Sigmoid colon (tissue), 7 donors: ENCODE data around the gene CAPN15. TPM values are rescaled to one million over a fixed set of nuclear protein-coding genes. Genes with fewer than 3 reads are reported as not detected.

Experiments
- DNase-seq: peaks from one replicate; pipeline ENCODE4 v3.0.0-alpha.2; 2019
- H3K27ac ChIP-seq, 4 donors: fragments of 200-600 bp; sonication (generic); one replicate each; pipeline ENCODE4 v1.5.1; 2016 to 2019; ENCODE audit warnings: mild to moderate bottlenecking in 1 of 4
- H3K27me3 ChIP-seq, 3 donors: fragments of 200-600 bp; sonication (generic); one replicate each; pipeline ENCODE4 v1.5.1; 2019; ENCODE audit warnings: mild to moderate bottlenecking in 1 of 3
- H3K36me3 ChIP-seq, 4 donors: fragments of 200-600 bp; sonication (generic); one replicate each; pipeline ENCODE4 v1.5.1; 2016 to 2019
- H3K4me1 ChIP-seq, 4 donors: fragments of 200-600 bp; sonication (generic); one replicate each; pipeline ENCODE4 v1.5.1; 2017 to 2019
- H3K4me3 ChIP-seq, 4 donors: fragments of 200-600 bp; sonication (generic); one replicate each; pipeline ENCODE4 v1.5.1; 2017 to 2019; ENCODE audit warnings: mild to moderate bottlenecking in 2 of 4, moderate library complexity in 1 of 4
- H3K9me3 ChIP-seq, 4 donors: fragments of 200-600 bp in 3 of 4; sonication (generic) in 3 of 4; one replicate each; pipeline versions ENCODE4 v1.5.1 to v1.6.1; 2013 to 2019
- EP300 ChIP-seq, 4 donors: sonication (generic); formaldehyde crosslinking; IDR thresholded peaks; one replicate each; pipeline ENCODE4 v1.6.1; 2017; ENCODE audit warnings: antibody characterized with exemption in 4 of 4
- POLR2A ChIP-seq, 2 donors: fragments of 450-650 bp; IDR thresholded peaks; one replicate each; pipeline ENCODE4 v1.6.1; 2016; ENCODE audit warnings: antibody characterized with exemption in 2 of 2, mild to moderate bottlenecking in 2 of 2, moderate library complexity in 2 of 2
- POLR2AphosphoS5 ChIP-seq, 4 donors: sonication (generic); formaldehyde crosslinking; IDR thresholded peaks; one replicate each; pipeline ENCODE4 v1.6.1; 2017; ENCODE audit warnings: antibody characterized with exemption in 4 of 4
- WGBS, 2 donors: extraction: QIAGEN DNeasy Blood & Tissue Kit; methylation state at CpG; one replicate each; pipeline ENCODE4 v1.1.7; 2013; 5-methylcytosine and 5-hydroxymethylcytosine counted together
- intact Hi-C: fragments of 100-400 bp; cut with DNase I; formaldehyde crosslinking; loops from one replicate; pipeline ENCODE4 v1.15.1; 2023
- polyA plus RNA-seq, 3 donors: library from polyadenylated mRNA; stranded (reverse); fragments of 200-250 nt; gene quantifications; one replicate each; pipeline ENCODE4 v1.2.3, GENCODE V29; 2013
- total RNA-seq, 4 donors: library from RNA; depleted of rRNA; stranded (reverse); fragments of >200 nt; gene quantifications; one replicate each; pipeline ENCODE4 v1.1.0, GENCODE V29; 2016
- TF ChIP-seq, protein P1 (sequence below), 4 experiments: fragments of 450-650 bp in 3 of 4; fragments of 200-600 bp in 1 of 4; IDR thresholded peaks; one replicate each; pipeline ENCODE4 v1.5.1; 2016 to 2019; ENCODE audit warnings: antibody characterized with exemption in 4 of 4, mild to moderate bottlenecking in 3 of 4, moderate library complexity in 2 of 4
- donor health status: healthy with polysubstance abuse.
- donor health status: Bipolar disorder and iron deficiency.
- donor health status: healthy.

Gene CAPN15
- total and polyA plus RNA-seq, 7 donors = 10.3 to 85.8 (median 24.4) TPM

DNA sequence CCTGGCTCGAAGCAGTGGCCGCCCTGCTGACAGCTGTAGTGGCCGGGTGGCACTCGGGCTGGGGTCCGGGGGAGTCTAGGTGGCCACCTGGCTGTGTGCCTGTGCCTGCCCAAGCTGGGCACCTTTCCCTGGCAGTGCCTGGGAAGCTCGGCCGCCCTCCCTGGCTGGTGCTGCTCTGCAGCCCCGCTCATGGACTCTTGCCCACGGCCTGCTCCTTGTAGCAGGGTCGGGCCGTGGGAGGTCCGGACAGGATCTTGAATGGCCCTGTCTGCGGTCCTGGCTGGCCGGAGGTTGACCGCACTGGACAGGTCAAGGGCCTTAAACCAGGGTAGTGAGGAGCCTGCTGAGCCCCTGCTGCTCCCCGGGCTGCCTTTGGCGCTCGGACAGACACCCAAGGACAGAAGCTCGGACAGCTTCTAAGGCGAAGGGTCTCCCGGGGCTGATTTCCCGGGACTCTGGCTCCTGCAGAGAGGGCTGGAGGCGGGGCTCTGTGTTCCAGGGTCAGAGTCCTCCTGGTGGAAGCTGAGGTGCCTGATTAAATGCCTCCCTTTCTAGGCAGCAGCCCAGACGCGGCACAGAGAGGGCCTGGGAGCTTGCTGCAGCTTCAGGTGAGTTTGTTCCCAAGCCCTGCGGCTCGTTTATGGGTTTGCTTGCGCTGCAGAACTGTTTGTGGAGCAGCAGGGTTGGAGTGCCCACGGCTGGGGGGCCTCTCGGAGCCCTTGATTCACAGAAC is 6.0 kb downstream of the CAPN15 start:
- no peak for DNase-seq
- no peak overlapping the region for H3K4me3 ChIP-seq
- peaks cover 0 to 25% (median 22%) of the 10 kb centered on the region in 4 donors for H3K4me1 ChIP-seq
- intact Hi-C loops = no loop called here
- peak overlapping the region in 1 of 4 donors; percentile 9 for H3K27ac ChIP-seq
- WGBS, 2 donors = 20 to 72% methylated on average over 30 of the region's 30 CpGs
- no peaks in the 10 kb centered on the region for H3K9me3 ChIP-seq
- H3K36me3 ChIP-seq = peaks cover 0 to 31% (median 2%) of the 10 kb centered on the region in 4 donors
- TF ChIP-seq POLR2A (IDR thresholded peaks at IDR 0.05) (peak in 1 of 2 donors; percentile 28), EP300 (IDR thresholded peaks at IDR 0.05) (no peak)
- no peaks in the 10 kb centered on the region for H3K27me3 ChIP-seq

DNA sequence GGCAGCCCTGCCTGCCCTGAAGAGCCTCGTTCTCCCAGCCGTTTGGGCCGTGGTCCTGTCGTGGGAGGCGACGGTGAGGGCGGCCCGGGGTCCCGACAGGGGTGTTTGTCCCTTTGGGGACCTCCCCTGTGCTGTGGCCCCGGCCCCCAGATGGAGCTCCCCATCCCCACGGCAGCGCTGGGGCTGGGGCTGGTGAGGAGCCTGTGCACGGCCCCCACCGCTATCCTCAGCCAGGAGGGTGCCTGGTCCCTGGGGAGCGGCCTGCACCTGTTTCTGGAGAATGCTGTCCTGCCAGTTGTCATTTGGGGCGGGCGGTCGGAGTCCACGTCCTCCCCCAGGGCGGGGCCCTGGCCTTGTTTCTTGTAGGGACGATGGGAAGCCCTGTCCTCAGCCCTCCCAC is 6.6 kb downstream of the CAPN15 start:
- Histone ChIP-seq H3K27me3 (no peaks in the 10 kb centered on the region), H3K4me1 (peaks cover 0 to 19% (median 16%) of the 10 kb centered on the region in 4 donors)

DNA sequence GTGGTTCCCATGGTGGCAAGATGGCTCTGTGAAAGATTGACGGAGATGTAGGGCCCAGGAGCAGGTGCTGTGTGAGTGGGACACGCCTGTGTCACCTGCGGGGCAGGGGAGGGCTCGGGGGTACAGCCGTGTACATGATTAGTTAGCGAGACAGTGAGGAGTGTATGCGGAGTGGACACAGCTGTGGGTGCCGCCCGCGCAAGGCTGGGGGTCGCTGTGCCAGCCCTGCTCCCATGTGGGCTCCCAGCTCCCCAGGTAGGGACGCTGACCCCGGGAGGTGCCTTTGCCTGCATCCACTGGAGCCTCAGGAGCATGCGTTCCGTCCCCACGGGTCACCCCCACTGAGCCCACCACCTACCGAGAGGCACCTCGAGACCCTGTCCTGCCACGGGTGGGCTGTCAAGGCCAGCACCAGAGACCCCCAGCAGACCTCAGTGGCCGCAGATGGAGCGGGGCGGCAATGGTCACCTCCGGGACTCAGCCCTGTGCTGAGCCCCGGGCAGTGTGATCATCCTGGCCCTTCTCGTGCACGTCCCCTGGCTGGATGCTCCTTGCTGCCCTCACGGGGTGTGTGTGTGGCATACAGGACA is 7.4 kb downstream of the CAPN15 start:
- DNase-seq = no peak
- 41 to 84% methylated on average over 27 of the region's 27 CpGs for WGBS, 2 donors
- no peaks in the 10 kb centered on the region for H3K9me3 ChIP-seq
- intact Hi-C loops = no loop called here
- no peak overlapping the region for H3K4me3 ChIP-seq
- H3K4me1 ChIP-seq = peaks cover 0 to 11% (median 8%) of the 10 kb centered on the region in 4 donors
- peak overlapping the region in 1 of 4 donors; percentile 9 for H3K27ac ChIP-seq
- H3K36me3 ChIP-seq = peaks cover 0 to 31% (median 2%) of the 10 kb centered on the region in 4 donors
- TF ChIP-seq EP300 (IDR thresholded peaks at IDR 0.05) (no peak), POLR2AphosphoS5 (IDR thresholded peaks at IDR 0.05) (no peak), POLR2A (IDR thresholded peaks at IDR 0.05) (no peak)
- TF ChIP-seq, protein P1, sequence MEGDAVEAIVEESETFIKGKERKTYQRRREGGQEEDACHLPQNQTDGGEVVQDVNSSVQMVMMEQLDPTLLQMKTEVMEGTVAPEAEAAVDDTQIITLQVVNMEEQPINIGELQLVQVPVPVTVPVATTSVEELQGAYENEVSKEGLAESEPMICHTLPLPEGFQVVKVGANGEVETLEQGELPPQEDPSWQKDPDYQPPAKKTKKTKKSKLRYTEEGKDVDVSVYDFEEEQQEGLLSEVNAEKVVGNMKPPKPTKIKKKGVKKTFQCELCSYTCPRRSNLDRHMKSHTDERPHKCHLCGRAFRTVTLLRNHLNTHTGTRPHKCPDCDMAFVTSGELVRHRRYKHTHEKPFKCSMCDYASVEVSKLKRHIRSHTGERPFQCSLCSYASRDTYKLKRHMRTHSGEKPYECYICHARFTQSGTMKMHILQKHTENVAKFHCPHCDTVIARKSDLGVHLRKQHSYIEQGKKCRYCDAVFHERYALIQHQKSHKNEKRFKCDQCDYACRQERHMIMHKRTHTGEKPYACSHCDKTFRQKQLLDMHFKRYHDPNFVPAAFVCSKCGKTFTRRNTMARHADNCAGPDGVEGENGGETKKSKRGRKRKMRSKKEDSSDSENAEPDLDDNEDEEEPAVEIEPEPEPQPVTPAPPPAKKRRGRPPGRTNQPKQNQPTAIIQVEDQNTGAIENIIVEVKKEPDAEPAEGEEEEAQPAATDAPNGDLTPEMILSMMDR (IDR thresholded peaks at IDR 0.05) = no peak
- H3K27me3 ChIP-seq = no peaks in the 10 kb centered on the region

More for the DNA sequence above, 6.6 kb downstream of the CAPN15 start:
- H3K36me3 ChIP-seq = peaks cover 0 to 31% (median 2%) of the 10 kb centered on the region in 4 donors
- DNase-seq = no peak
- peak overlapping the region in 1 of 4 donors; percentile 9 for H3K27ac ChIP-seq
- intact Hi-C loops = no loop called here
- WGBS, 2 donors = 13 to 73% methylated on average over 21 of the region's 21 CpGs
- TF ChIP-seq POLR2AphosphoS5 (IDR thresholded peaks at IDR 0.05) (no peak), POLR2A (IDR thresholded peaks at IDR 0.05) (no peak), EP300 (IDR thresholded peaks at IDR 0.05) (no peak)
- TF ChIP-seq, protein P1 (IDR thresholded peaks at IDR 0.05) = no peak
- no peak overlapping the region for H3K4me3 ChIP-seq
- no peaks in the 10 kb centered on the region for H3K9me3 ChIP-seq

DNA sequence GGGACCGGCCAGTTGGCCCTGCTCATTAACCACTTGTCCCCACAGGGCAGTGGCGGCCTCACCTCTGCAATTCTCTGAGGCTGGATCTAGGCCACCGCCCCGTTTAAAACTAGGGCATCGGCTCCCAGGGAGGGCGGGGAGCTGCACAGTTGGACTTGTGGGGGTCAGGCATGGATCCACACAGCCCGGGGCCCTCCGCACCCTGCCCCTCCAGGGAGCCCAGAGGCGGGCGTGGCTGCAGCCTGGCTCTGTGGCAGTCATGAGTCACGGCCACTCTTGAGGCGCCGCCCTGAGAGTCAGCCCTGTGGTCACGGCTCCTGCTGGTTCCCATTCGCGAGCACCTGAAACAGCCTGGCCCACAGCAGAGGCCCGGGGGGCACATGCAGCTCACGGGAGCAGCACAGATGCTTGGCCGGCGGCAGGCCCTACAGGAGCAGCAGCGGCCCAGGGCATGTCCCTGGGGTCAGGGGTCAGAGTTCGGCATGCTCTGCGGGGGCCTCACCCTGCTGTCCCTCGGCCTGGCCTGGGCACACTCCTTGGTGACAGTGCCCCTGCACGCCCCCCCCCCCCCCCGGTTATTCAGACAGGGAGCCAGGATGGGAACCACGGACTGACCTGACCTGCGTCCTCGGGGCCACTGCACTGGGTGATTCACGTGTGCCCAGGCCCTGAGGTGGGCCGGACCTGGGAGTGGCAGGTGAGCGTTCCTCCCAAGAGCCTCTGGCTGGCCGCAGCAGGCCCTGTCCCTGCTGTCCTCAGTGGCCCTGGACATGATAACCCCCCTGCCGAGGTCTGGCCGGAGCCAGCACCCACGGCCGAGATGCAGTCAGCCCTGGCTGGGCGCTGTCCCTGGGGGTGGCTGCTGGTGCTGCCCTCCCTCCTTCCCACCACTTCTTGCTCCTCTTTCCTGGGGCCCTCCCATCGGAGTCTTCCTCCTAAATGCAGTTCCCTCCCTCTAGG is 8.2 kb downstream of the CAPN15 start:
- Histone ChIP-seq H3K36me3 (peaks cover 0 to 31% (median 2%) of the 10 kb centered on the region in 4 donors), H3K4me1 (peaks cover 0 to 5% (median 2%) of the 10 kb centered on the region in 4 donors), H3K27ac (no peak overlapping the region), H3K4me3 (no peak overlapping the region), H3K9me3 (no peaks in the 10 kb centered on the region), H3K27me3 (no peaks in the 10 kb centered on the region)
- WGBS, 2 donors = 41 to 79% methylated on average over 39 of the region's 39 CpGs
- intact Hi-C loops = no loop called here
- TF ChIP-seq POLR2A (IDR thresholded peaks at IDR 0.05) (no peak), EP300 (IDR thresholded peaks at IDR 0.05) (no peak), POLR2AphosphoS5 (IDR thresholded peaks at IDR 0.05) (no peak)
- TF ChIP-seq, protein P1 (IDR thresholded peaks at IDR 0.05) = no peak
- no peak for DNase-seq
